Ishikawa (cell line): ENCODE data around the gene UQCRFS1.
A peak's percentile ranks its signal among the peaks of the same experiment; 100 is the strongest.

Source experiments
- CEBPB ChIP-seq: IDR thresholded peaks from 2 replicates; pipeline ENCODE4 v1.6.1; 2012
- CREB1 ChIP-seq: IDR thresholded peaks from 2 replicates; pipeline ENCODE4 v1.6.1; 2012; ENCODE audit warnings: low read depth
- EGR1 ChIP-seq: IDR thresholded peaks from 2 replicates; pipeline ENCODE4 v1.6.1; 2012
- EP300 ChIP-seq: IDR thresholded peaks from 2 replicates; pipeline ENCODE4 v1.6.1; 2012; ENCODE audit warnings: borderline replicate concordance
- FOXM1 ChIP-seq: IDR thresholded peaks from 2 replicates; pipeline ENCODE4 v1.6.1; 2012; ENCODE audit warnings: low read depth, borderline replicate concordance
- MAX ChIP-seq: IDR thresholded peaks from 2 replicates; pipeline ENCODE4 v1.6.1; 2012
- NFIC ChIP-seq: IDR thresholded peaks from 2 replicates; pipeline ENCODE4 v1.6.1; 2012
- RAD21 ChIP-seq: IDR thresholded peaks from 2 replicates; pipeline ENCODE4 v1.6.1; 2012; ENCODE audit warnings: low read depth
- REST ChIP-seq: IDR thresholded peaks from 2 replicates; pipeline ENCODE4 v1.6.1; 2012; ENCODE audit warnings: low read depth, mild to moderate bottlenecking
- TAF1 ChIP-seq: IDR thresholded peaks from 2 replicates; pipeline ENCODE4 v1.6.1; 2012; ENCODE audit warnings: low read depth, mild to moderate bottlenecking
- TCF12 ChIP-seq: IDR thresholded peaks from 2 replicates; pipeline ENCODE4 v1.6.1; 2012; ENCODE audit warnings: low read depth
- TEAD4 ChIP-seq: IDR thresholded peaks from 2 replicates; pipeline ENCODE4 v1.6.1; 2012
- USF1 ChIP-seq: IDR thresholded peaks from 2 replicates; pipeline ENCODE4 v1.6.1; 2012
- YY1 ChIP-seq: IDR thresholded peaks from 2 replicates; pipeline ENCODE4 v1.6.1; 2012; ENCODE audit warnings: low read depth
- ZBTB7A ChIP-seq: IDR thresholded peaks from 2 replicates; pipeline ENCODE4 v1.6.1; 2012; ENCODE audit warnings: low read depth

The UQCRFS1 gene

GRCh38 chr19:29248332-29248844 is 35.4 kb upstream of the UQCRFS1 start:
- no peak for TF ChIP-seq NFIC
- TF ChIP-seq CREB1: no peak
- no peak for TF ChIP-seq ZBTB7A
- no peak for TF ChIP-seq EP300
- no peak for TF ChIP-seq TEAD4
- TF ChIP-seq EGR1: no peak
- TF ChIP-seq RAD21: no peak
- TF ChIP-seq TAF1: no peak
- TF ChIP-seq REST: no peak
- TF ChIP-seq MAX: no peak
- no peak for TF ChIP-seq TCF12
- no peak for TF ChIP-seq YY1
- no peak for TF ChIP-seq CEBPB
- TF ChIP-seq USF1: no peak
- TF ChIP-seq FOXM1: no peak

- TF ChIP-seq USF1 (peak; percentile 23; the same call in 1 of the 2 replicates), CEBPB (no peak)
Measured at GRCh38 chr19:29247872-29248271, 34.9 kb upstream of the UQCRFS1 start.

GRCh38 chr19:29247471-29247870 is 34.5 kb upstream of the UQCRFS1 start:
- TF ChIP-seq TAF1 (no peak), ZBTB7A (no peak), TEAD4 (no peak), CEBPB (no peak), TCF12 (no peak)

- TF ChIP-seq ZBTB7A (no peak), TEAD4 (no peak), TAF1 (no peak), FOXM1 (no peak), TCF12 (no peak), USF1 (no peak), CEBPB (no peak), YY1 (no peak), EGR1 (no peak), MAX (no peak), NFIC (no peak)
Measured at GRCh38 chr19:29247051-29247450, 34.1 kb upstream of the UQCRFS1 start.

- TF ChIP-seq TEAD4 (no peak), TCF12 (no peak), MAX (no peak), CREB1 (no peak), REST (no peak), ZBTB7A (no peak), CEBPB (no peak), EGR1 (no peak), NFIC (no peak), RAD21 (no peak), YY1 (no peak), USF1 (no peak), FOXM1 (no peak), TAF1 (no peak), EP300 (no peak)
Measured at GRCh38 chr19:29245215-29245614, 32.3 kb upstream of the UQCRFS1 start.

- no peak for TF ChIP-seq YY1
- no peak for TF ChIP-seq ZBTB7A
- TF ChIP-seq FOXM1: no peak
- no peak for TF ChIP-seq USF1
- no peak for TF ChIP-seq CREB1
- no peak for TF ChIP-seq REST
- TF ChIP-seq EP300: no peak
- TF ChIP-seq TEAD4: no peak
- TF ChIP-seq MAX: no peak
- no peak for TF ChIP-seq TAF1
- no peak for TF ChIP-seq RAD21
- no peak for TF ChIP-seq EGR1
- no peak for TF ChIP-seq CEBPB
- no peak for TF ChIP-seq NFIC
- no peak for TF ChIP-seq TCF12
Measured at GRCh38 chr19:29241324-29241723, 28.4 kb upstream of the UQCRFS1 start.
